ENCODE results near the gene DLL1. TPM values are rescaled to one million over a fixed set of nuclear protein-coding genes. Genes with fewer than 3 reads are reported as not detected.
A peak's percentile ranks its signal among the peaks of the same experiment; 100 is the strongest.

Gene DLL1
- polyA plus RNA-seq, 2 donors: 12.5 to 15.6 TPM

DNA sequence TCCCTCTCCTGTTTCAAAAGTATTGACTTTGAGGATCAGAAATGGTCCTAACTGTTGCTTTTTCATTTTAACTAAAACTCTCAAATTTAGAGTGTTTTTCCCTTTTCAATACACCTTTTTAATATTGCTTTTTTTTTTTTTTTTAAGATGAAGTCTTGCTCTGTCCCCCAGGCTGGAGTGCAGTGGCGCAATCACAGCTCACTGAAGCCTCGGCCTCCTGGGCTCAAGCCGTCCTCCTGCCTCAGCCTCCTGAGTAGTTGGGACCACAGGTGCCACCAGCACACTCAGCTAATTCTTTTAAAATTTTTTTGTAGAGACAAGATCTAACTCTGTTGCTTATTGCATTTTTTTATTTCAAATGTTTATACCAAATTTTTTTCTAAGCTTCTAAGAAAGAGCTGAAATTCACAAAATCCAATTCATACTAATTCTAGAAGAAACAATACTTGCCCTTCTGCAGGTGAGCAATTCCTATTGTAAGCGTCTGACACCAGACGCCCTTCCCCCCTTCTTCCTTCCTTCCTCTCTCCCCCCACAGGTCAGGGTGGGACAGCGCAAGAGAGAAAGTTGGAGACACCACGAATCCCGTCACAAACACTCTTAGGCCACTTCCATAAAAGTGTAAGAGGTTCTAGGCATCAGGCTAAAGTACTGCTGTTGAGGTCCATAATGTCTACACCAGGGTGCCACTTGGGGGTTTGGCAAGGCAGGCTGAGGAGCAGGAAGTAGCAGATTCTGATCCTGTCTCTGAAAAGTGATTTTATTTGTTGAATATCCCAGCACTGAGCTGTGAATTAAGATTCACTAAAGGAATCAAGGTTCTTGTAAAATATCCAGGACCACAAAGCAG lies 12.8 kb downstream of the DLL1 start:
- Histone ChIP-seq H3K9me3 (ENCODE audit: control insufficient read depth in 2 of 2, insufficient read depth in 1 of 2, low read depth in 1 of 2, low read length in 1 of 2) (no peaks in the 10 kb centered on the region), H3K36me3 (ENCODE audit: control insufficient read depth in 2 of 2, insufficient read depth in 2 of 2, low read length in 1 of 2) (peaks cover 0 to 2% of the 10 kb centered on the region in 2 donors), H3K4me1 (ENCODE audit: control insufficient read depth in 2 of 2, insufficient read depth in 2 of 2, low read length in 1 of 2) (peaks cover 0 to 9% of the 10 kb centered on the region in 2 donors), H3K27me3 (ENCODE audit: control insufficient read depth in 1 of 2, insufficient read depth in 2 of 2, low read length in 2 of 2) (no peaks in the 10 kb centered on the region), H3K27ac (ENCODE audit: low read depth in 2 of 2, low read length in 1 of 2) (no peak overlapping the region), H3K4me3 (ENCODE audit: low read depth in 1 of 2, low read length in 2 of 2) (no peak overlapping the region)
- 84 to 85% methylated on average over 8 of the region's 8 CpGs for WGBS, 2 donors

DNA sequence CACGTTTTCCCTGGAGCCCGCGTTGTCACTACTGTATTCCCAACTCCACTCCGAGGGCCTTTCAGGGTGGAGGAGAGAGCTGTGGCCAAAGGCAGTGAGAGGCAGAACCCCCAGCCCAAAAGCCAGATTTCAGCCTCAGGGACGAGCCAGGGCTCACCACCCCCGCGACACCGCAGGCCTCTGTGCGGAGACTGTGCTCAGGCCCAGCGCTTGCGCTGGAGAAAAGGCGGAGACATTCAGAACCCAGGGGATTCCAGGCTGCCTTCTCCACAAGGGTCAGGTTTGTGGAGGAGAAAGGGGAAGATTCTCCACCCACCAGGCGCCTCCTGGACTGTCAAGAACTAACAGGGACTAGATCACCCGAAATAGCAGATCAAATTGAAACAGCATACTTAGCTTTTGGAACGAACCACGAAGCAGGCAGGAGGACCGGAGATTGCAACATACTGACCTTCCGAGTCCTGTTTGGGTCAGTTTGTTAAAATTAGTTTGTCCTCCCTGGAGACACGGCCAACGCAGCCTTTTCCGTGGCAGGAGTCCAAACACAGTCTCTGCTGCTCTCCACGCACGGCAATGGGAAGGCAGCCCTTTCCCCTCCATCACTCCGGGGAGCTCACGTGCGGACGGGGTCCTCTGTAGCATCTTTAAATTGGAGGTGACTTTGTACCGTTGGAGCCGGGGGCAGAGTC lies 14.4 kb downstream of the DLL1 start:
- Histone ChIP-seq H3K4me1 (ENCODE audit: control insufficient read depth in 2 of 2, insufficient read depth in 2 of 2, low read length in 1 of 2) (peaks cover 0 to 9% of the 10 kb centered on the region in 2 donors), H3K27ac (ENCODE audit: low read depth in 2 of 2, low read length in 1 of 2) (peak overlapping the region; percentile 29 to 74), H3K27me3 (ENCODE audit: control insufficient read depth in 1 of 2, insufficient read depth in 2 of 2, low read length in 2 of 2) (no peaks in the 10 kb centered on the region), H3K4me3 (ENCODE audit: low read depth in 1 of 2, low read length in 2 of 2) (no peak overlapping the region), H3K36me3 (ENCODE audit: control insufficient read depth in 2 of 2, insufficient read depth in 2 of 2, low read length in 1 of 2) (no peaks in the 10 kb centered on the region), H3K9me3 (ENCODE audit: control insufficient read depth in 2 of 2, insufficient read depth in 1 of 2, low read depth in 1 of 2, low read length in 1 of 2) (no peaks in the 10 kb centered on the region)
- 66 to 76% methylated on average over 29 of the region's 29 CpGs for WGBS, 2 donors

DNA sequence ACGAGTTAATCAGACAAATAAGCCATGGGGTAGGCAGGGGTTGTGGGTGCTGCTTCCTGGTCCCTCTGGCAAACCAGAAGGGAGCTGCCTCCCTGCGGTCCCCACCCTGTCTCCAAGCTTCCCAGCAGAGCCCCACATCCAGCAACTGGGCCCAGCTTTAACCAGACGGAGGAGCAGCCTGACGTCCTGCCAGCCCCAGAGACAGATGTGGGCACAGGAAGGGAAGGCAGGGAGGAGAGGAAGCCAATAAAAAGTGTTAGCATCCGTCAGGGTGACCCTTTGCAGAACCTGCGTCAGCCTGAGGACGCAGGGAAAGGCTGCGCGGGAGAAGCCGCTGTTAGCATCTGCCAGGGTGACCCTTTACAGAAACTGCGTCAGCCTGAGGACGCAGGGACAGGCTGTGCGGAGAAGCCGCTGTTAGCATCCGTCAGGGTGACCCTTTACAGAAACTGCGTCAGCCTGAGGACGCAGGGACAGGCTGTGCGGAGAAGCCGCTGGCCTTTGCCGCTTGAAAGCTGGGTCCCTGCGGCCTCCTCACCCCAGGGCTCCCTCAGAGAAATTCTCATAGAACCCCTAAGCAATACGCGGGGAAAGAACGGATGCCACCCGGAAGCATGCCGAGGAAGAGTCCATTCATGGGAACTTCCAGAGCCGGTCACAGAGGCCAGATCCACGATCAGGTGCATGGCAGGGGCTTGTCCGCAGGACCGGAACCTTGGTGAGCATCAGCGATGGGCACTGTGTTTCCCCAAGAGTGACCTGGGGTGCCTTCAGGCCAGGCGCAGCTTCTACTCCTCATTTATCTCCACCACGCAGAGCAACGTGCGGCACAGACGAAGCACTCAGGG lies 15.9 kb downstream of the DLL1 start:
- H3K9me3 ChIP-seq (ENCODE audit: control insufficient read depth in 2 of 2, insufficient read depth in 1 of 2, low read depth in 1 of 2, low read length in 1 of 2): no peaks in the 10 kb centered on the region
- no peak overlapping the region for H3K27ac ChIP-seq (ENCODE audit: low read depth in 2 of 2, low read length in 1 of 2)

DNA sequence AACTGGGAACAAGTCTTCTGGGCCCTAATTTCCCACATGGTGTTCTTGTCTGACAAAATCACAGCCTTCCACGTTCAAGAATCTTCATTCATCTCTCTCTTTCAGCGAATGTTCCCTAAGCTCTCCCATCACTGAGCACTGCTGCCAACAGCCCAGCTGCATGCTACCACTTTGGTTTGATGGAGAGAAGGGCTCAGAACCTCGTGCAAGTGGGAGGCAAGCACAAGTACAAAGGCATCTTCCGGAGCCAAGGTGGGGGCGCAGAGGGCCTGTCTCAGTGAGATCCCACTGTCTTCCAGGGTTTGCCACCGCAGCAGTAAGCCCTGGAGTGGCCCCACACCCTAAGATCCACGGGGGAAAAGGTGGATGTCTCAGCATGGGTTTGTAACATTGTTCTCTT lies 17.2 kb downstream of the DLL1 start:
- H3K36me3 ChIP-seq (ENCODE audit: control insufficient read depth in 2 of 2, insufficient read depth in 2 of 2, low read length in 1 of 2): no peaks in the 10 kb centered on the region
- WGBS, 2 donors: 80 to 82% methylated on average over 7 of the region's 7 CpGs
- H3K27me3 ChIP-seq (ENCODE audit: control insufficient read depth in 1 of 2, insufficient read depth in 2 of 2, low read length in 2 of 2): no peaks in the 10 kb centered on the region
- H3K4me3 ChIP-seq (ENCODE audit: low read depth in 1 of 2, low read length in 2 of 2): no peak overlapping the region
- H3K27ac ChIP-seq (ENCODE audit: low read depth in 2 of 2, low read length in 1 of 2): no peak overlapping the region
- H3K9me3 ChIP-seq (ENCODE audit: control insufficient read depth in 2 of 2, insufficient read depth in 1 of 2, low read depth in 1 of 2, low read length in 1 of 2): no peaks in the 10 kb centered on the region
- no peaks in the 10 kb centered on the region for H3K4me1 ChIP-seq (ENCODE audit: control insufficient read depth in 2 of 2, insufficient read depth in 2 of 2, low read length in 1 of 2)

More for the DNA sequence above, 15.9 kb downstream of the DLL1 start:
- Histone ChIP-seq H3K27me3 (ENCODE audit: control insufficient read depth in 1 of 2, insufficient read depth in 2 of 2, low read length in 2 of 2) (no peaks in the 10 kb centered on the region), H3K4me3 (ENCODE audit: low read depth in 1 of 2, low read length in 2 of 2) (no peak overlapping the region), H3K4me1 (ENCODE audit: control insufficient read depth in 2 of 2, insufficient read depth in 2 of 2, low read length in 1 of 2) (peaks cover 0 to 1% of the 10 kb centered on the region in 2 donors), H3K36me3 (ENCODE audit: control insufficient read depth in 2 of 2, insufficient read depth in 2 of 2, low read length in 1 of 2) (no peaks in the 10 kb centered on the region)
- WGBS, 2 donors: 86 to 91% methylated on average over 36 of the region's 36 CpGs

DNA sequence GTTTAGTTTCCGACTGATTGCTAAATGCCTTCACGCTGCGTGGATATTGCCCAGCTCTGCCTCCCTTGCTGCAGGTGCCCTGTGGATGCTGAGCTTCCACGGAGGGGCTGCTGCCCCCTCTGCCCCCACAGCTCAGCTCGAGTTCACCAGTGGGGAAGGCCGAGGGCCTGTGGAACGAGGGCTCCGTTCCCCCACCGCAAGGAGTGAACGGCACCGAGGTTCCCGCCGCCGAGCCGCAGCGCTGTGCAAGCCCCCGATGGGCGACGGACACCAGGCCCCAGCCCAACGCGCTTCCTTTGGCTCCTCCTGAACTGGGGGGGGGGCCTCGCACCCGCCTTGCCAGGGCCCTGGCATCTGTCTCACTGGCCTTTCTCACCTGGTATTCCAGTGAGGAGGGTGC lies 17.7 kb downstream of the DLL1 start:
- H3K4me1 ChIP-seq (ENCODE audit: control insufficient read depth in 2 of 2, insufficient read depth in 2 of 2, low read length in 1 of 2): no peaks in the 10 kb centered on the region
- no peak overlapping the region for H3K27ac ChIP-seq (ENCODE audit: low read depth in 2 of 2, low read length in 1 of 2)
- 94 to 98% methylated on average over 23 of the region's 23 CpGs for WGBS, 2 donors
- H3K9me3 ChIP-seq (ENCODE audit: control insufficient read depth in 2 of 2, insufficient read depth in 1 of 2, low read depth in 1 of 2, low read length in 1 of 2): no peaks in the 10 kb centered on the region
- no peaks in the 10 kb centered on the region for H3K36me3 ChIP-seq (ENCODE audit: control insufficient read depth in 2 of 2, insufficient read depth in 2 of 2, low read length in 1 of 2)
- no peak overlapping the region for H3K4me3 ChIP-seq (ENCODE audit: low read depth in 1 of 2, low read length in 2 of 2)
- no peaks in the 10 kb centered on the region for H3K27me3 ChIP-seq (ENCODE audit: control insufficient read depth in 1 of 2, insufficient read depth in 2 of 2, low read length in 2 of 2)

DNA sequence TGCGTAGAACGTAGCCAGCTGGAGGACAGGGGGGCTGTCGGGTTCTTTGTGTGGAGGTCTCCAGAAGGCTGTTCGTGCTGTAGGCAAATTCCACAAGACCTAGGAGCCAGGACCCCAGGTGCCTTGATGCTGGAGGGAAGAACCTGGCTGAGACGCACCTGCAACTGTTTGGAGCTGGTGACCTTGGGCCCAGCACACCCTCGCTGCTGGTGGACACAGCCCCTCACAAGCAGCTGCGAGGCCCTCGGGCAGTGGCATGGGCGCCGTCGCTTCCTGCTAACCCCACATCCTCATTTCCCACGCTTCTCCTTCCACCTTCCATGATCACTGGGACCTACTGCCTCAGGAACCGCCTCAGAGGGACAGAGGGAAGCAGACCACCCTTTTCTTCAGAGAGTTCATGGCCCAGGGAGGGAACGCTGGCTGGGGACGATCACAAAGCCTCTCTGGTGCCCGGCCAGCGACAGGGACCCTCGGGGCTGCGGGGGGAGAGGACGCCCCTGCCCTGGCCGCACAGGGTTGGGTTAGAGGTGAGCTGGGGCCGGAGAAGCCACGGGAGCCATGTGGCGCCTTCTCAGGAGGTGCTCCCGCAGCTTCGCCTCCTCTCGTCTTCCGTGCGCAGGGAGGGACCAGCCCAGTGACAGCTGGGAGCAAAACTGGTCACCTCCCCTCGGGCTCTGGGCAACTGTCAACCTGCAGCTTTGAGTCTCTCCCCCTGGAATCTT lies 18.4 kb downstream of the DLL1 start:
- Histone ChIP-seq H3K36me3 (ENCODE audit: control insufficient read depth in 2 of 2, insufficient read depth in 2 of 2, low read length in 1 of 2) (no peaks in the 10 kb centered on the region), H3K27me3 (ENCODE audit: control insufficient read depth in 1 of 2, insufficient read depth in 2 of 2, low read length in 2 of 2) (no peaks in the 10 kb centered on the region), H3K9me3 (ENCODE audit: control insufficient read depth in 2 of 2, insufficient read depth in 1 of 2, low read depth in 1 of 2, low read length in 1 of 2) (no peaks in the 10 kb centered on the region), H3K4me1 (ENCODE audit: control insufficient read depth in 2 of 2, insufficient read depth in 2 of 2, low read length in 1 of 2) (no peaks in the 10 kb centered on the region), H3K27ac (ENCODE audit: low read depth in 2 of 2, low read length in 1 of 2) (no peak overlapping the region), H3K4me3 (ENCODE audit: low read depth in 1 of 2, low read length in 2 of 2) (no peak overlapping the region)
- WGBS, 2 donors: 81 to 86% methylated on average over 30 of the region's 30 CpGs

DNA sequence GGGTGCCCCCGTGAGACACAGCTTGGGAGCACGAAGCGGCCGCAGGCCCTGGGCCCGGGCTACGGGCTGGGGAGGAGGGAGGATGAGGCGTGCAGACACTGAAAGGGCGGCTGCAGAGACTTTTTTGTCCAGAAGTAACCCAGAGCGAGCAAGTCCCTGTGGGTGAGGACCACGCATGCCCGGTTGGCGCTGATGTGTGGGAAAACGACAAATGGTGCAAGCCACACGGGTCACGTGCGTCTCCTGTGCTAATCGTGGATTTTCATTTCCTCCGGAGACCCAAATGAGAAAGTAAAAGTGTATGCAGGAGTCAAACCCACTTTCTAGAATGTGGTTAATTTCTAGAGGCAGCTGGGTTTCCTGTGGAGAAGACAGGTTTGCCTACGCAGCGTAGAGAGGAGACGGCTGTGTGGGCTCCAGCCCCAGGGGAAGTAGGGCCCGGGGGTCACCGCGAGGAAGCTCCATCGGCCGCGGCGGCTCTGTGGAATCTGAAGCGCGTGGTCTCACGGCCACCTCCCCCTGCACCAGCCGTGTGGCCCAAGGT lies 19.0 kb downstream of the DLL1 start:
- H3K4me1 ChIP-seq (ENCODE audit: control insufficient read depth in 2 of 2, insufficient read depth in 2 of 2, low read length in 1 of 2): no peaks in the 10 kb centered on the region
- 79 to 81% methylated on average over 32 of the region's 32 CpGs for WGBS, 2 donors
- H3K27ac ChIP-seq (ENCODE audit: low read depth in 2 of 2, low read length in 1 of 2): no peak overlapping the region
- H3K9me3 ChIP-seq (ENCODE audit: control insufficient read depth in 2 of 2, insufficient read depth in 1 of 2, low read depth in 1 of 2, low read length in 1 of 2): no peaks in the 10 kb centered on the region
- H3K27me3 ChIP-seq (ENCODE audit: control insufficient read depth in 1 of 2, insufficient read depth in 2 of 2, low read length in 2 of 2): no peaks in the 10 kb centered on the region
- H3K4me3 ChIP-seq (ENCODE audit: low read depth in 1 of 2, low read length in 2 of 2): peak overlapping the region in 1 of 2 donors; percentile 9
- no peaks in the 10 kb centered on the region for H3K36me3 ChIP-seq (ENCODE audit: control insufficient read depth in 2 of 2, insufficient read depth in 2 of 2, low read length in 1 of 2)

DNA sequence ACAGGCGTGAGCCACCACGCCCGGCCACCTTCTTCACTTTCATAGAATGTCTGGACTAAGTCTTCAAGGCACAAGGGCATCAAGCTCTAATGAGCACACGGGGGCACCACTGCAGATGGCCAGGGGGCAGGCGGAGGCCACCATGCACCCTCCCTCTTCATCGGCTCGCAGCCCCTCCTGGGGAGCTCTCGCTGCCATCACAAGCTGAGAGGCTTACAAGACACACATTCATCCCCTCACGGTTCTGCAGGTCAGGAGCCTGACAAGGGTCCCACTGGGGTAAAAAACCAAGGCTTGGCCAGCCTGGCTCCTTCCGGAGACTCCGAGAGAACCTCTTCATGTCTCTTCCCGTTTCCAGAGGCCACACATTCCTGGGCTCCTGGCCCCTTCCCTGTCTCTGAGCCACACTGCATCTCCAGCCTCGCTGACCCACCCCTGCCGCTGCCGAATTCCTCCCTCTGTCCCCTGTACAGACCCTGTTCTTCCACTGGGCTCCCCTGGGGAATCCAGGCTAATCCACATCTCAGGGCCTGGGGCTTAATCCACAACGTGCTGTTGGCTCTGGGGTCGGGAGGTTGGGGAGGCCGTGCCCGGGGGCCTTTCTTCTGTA lies 19.8 kb downstream of the DLL1 start:
- no peaks in the 10 kb centered on the region for H3K27me3 ChIP-seq (ENCODE audit: control insufficient read depth in 1 of 2, insufficient read depth in 2 of 2, low read length in 2 of 2)
- no peaks in the 10 kb centered on the region for H3K36me3 ChIP-seq (ENCODE audit: control insufficient read depth in 2 of 2, insufficient read depth in 2 of 2, low read length in 1 of 2)
- no peaks in the 10 kb centered on the region for H3K9me3 ChIP-seq (ENCODE audit: control insufficient read depth in 2 of 2, insufficient read depth in 1 of 2, low read depth in 1 of 2, low read length in 1 of 2)
- H3K27ac ChIP-seq (ENCODE audit: low read depth in 2 of 2, low read length in 1 of 2): no peak overlapping the region
- no peak overlapping the region for H3K4me3 ChIP-seq (ENCODE audit: low read depth in 1 of 2, low read length in 2 of 2)
- WGBS, 2 donors: 92 to 94% methylated on average over 19 of the region's 19 CpGs
- H3K4me1 ChIP-seq (ENCODE audit: control insufficient read depth in 2 of 2, insufficient read depth in 2 of 2, low read length in 1 of 2): no peaks in the 10 kb centered on the region
